ENCODE data around the gene CCT8. TPM values are rescaled to one million over a fixed set of nuclear protein-coding genes. Genes with fewer than 3 reads are reported as not detected.
A peak's percentile ranks its signal among the peaks of the same experiment; 100 is the strongest.

CCT8 gene
- total RNA-seq, 1 experiment from 2014 or later, result 221 TPM

- TF ChIP-seq, protein P1, sequence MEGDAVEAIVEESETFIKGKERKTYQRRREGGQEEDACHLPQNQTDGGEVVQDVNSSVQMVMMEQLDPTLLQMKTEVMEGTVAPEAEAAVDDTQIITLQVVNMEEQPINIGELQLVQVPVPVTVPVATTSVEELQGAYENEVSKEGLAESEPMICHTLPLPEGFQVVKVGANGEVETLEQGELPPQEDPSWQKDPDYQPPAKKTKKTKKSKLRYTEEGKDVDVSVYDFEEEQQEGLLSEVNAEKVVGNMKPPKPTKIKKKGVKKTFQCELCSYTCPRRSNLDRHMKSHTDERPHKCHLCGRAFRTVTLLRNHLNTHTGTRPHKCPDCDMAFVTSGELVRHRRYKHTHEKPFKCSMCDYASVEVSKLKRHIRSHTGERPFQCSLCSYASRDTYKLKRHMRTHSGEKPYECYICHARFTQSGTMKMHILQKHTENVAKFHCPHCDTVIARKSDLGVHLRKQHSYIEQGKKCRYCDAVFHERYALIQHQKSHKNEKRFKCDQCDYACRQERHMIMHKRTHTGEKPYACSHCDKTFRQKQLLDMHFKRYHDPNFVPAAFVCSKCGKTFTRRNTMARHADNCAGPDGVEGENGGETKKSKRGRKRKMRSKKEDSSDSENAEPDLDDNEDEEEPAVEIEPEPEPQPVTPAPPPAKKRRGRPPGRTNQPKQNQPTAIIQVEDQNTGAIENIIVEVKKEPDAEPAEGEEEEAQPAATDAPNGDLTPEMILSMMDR (IDR thresholded peaks at IDR 0.05; ENCODE audit: unreplicated experiment), result no peak
- ChIA-PET CTCF (no interaction called here), POLR2A (interaction anchor here (1.7 to 7.5 kb wide), 2 partner anchors 16 to 22 kb away, joined by 4 to 69 read pairs; partner anchors contain the start of gene CCT8)
- no peaks in the 10 kb centered on the region for H3K4me1 Mint-ChIP-seq (ENCODE audit: insufficient read depth, unreplicated experiment)
- H3K4me3 Mint-ChIP-seq (ENCODE audit: unreplicated experiment), result no peak overlapping the region
- intact Hi-C loops (cut with micrococcal nuclease), result no loop called here
- peaks cover 39% of the 10 kb centered on the region for H3K36me3 Mint-ChIP-seq (ENCODE audit: insufficient read depth, unreplicated experiment)
- no peak overlapping the region for H3K27ac Mint-ChIP-seq (ENCODE audit: low read depth, unreplicated experiment)
- BruUV-seq (replicated peaks), result no TSS peak
- H3K9me3 Mint-ChIP-seq (ENCODE audit: unreplicated experiment), result no peaks in the 10 kb centered on the region
- no peaks in the 10 kb centered on the region for H3K27me3 Mint-ChIP-seq (ENCODE audit: insufficient read depth, unreplicated experiment)
- no peak for DNase-seq (ENCODE audit: unreplicated experiment)
Measured at GRCh38 chr21:29056005-29056404, 17.4 kb downstream of the CCT8 start.

GRCh38 chr21:29055080-29055479 lies 18.4 kb downstream of the CCT8 start:
- no TSS peak for BruUV-seq (replicated peaks)
- H3K27me3 Mint-ChIP-seq (ENCODE audit: insufficient read depth, unreplicated experiment), result no peaks in the 10 kb centered on the region
- no peak for DNase-seq (ENCODE audit: unreplicated experiment)
- no peak overlapping the region for H3K27ac Mint-ChIP-seq (ENCODE audit: low read depth, unreplicated experiment)
- TF ChIP-seq, protein P1 (IDR thresholded peaks at IDR 0.05; ENCODE audit: unreplicated experiment), result no peak
- no peaks in the 10 kb centered on the region for H3K9me3 Mint-ChIP-seq (ENCODE audit: unreplicated experiment)
- ChIA-PET POLR2A (interaction anchor here (0.6 to 1.7 kb wide), 3 partner anchors 10 to 246 kb away, joined by 3 to 4 read pairs (median 3); no protein-coding TSS in a partner anchor), CTCF (interaction anchor here (0.5 kb wide), 1 partner anchor 12 kb away, joined by 3 read pairs; no protein-coding TSS in a partner anchor)
- no peak overlapping the region for H3K4me3 Mint-ChIP-seq (ENCODE audit: unreplicated experiment)
- H3K36me3 Mint-ChIP-seq (ENCODE audit: insufficient read depth, unreplicated experiment), result peaks cover 29% of the 10 kb centered on the region
- intact Hi-C loops (cut with micrococcal nuclease), result no loop called here
- H3K4me1 Mint-ChIP-seq (ENCODE audit: insufficient read depth, unreplicated experiment), result no peaks in the 10 kb centered on the region

GRCh38 chr21:29053656-29054055 lies 19.8 kb downstream of the CCT8 start:
- H3K36me3 Mint-ChIP-seq (ENCODE audit: insufficient read depth, unreplicated experiment), result peaks cover 19% of the 10 kb centered on the region
- no peak overlapping the region for H3K27ac Mint-ChIP-seq (ENCODE audit: low read depth, unreplicated experiment)
- TF ChIP-seq, protein P1 (IDR thresholded peaks at IDR 0.05; ENCODE audit: unreplicated experiment), result no peak
- TSS peak; percentile 14 for BruUV-seq (replicated peaks)
- ChIA-PET CTCF (no interaction called here), POLR2A (interaction anchor here (1.2 to 1.6 kb wide), 2 partner anchors 29 to 100 kb away, joined by 3 to 4 read pairs; partner anchors contain the start of gene USP16)
- no peaks in the 10 kb centered on the region for H3K4me1 Mint-ChIP-seq (ENCODE audit: insufficient read depth, unreplicated experiment)
- H3K9me3 Mint-ChIP-seq (ENCODE audit: unreplicated experiment), result no peaks in the 10 kb centered on the region
- H3K4me3 Mint-ChIP-seq (ENCODE audit: unreplicated experiment), result no peak overlapping the region
- H3K27me3 Mint-ChIP-seq (ENCODE audit: insufficient read depth, unreplicated experiment), result no peaks in the 10 kb centered on the region
- no peak for DNase-seq (ENCODE audit: unreplicated experiment)
- intact Hi-C loops (cut with micrococcal nuclease), result no loop called here

GRCh38 chr21:29053011-29053553 lies 20.4 kb downstream of the CCT8 start:
- intact Hi-C loops (cut with micrococcal nuclease), result no loop called here
- Mint-ChIP-seq H3K27me3 (ENCODE audit: insufficient read depth, unreplicated experiment) (no peaks in the 10 kb centered on the region), H3K4me1 (ENCODE audit: insufficient read depth, unreplicated experiment) (no peaks in the 10 kb centered on the region), H3K9me3 (ENCODE audit: unreplicated experiment) (no peaks in the 10 kb centered on the region), H3K36me3 (ENCODE audit: insufficient read depth, unreplicated experiment) (peaks cover 13% of the 10 kb centered on the region), H3K27ac (ENCODE audit: low read depth, unreplicated experiment) (no peak overlapping the region), H3K4me3 (ENCODE audit: unreplicated experiment) (no peak overlapping the region)
- no TSS peak for BruUV-seq (replicated peaks)
- ChIA-PET POLR2A (interaction anchor here (0.7 to 1.7 kb wide), 5 partner anchors 13 to 101 kb away, joined by 3 to 4 read pairs (median 3); partner anchors contain the start of gene USP16), CTCF (no interaction called here)
- TF ChIP-seq, protein P1 (IDR thresholded peaks at IDR 0.05; ENCODE audit: unreplicated experiment), result no peak
- DNase-seq (ENCODE audit: unreplicated experiment), result no peak

Data from MCF 10A (cell line).